NCI-H146 (cell line): Measurements from ENCODE around the gene ACOXL.
A peak's percentile ranks its signal among the peaks of the same experiment; 100 is the strongest.
"Not testable (repeated sequence)": the region's sequence is repeated elsewhere in the genome, so short reads cannot be mapped to it uniquely, and the experiment has no call there.

Experiments
- DNase-seq: peaks from one replicate; lab custom pipeline; 2025; lab: John Stamatoyannopoulos, UW

Gene ACOXL

DNA sequence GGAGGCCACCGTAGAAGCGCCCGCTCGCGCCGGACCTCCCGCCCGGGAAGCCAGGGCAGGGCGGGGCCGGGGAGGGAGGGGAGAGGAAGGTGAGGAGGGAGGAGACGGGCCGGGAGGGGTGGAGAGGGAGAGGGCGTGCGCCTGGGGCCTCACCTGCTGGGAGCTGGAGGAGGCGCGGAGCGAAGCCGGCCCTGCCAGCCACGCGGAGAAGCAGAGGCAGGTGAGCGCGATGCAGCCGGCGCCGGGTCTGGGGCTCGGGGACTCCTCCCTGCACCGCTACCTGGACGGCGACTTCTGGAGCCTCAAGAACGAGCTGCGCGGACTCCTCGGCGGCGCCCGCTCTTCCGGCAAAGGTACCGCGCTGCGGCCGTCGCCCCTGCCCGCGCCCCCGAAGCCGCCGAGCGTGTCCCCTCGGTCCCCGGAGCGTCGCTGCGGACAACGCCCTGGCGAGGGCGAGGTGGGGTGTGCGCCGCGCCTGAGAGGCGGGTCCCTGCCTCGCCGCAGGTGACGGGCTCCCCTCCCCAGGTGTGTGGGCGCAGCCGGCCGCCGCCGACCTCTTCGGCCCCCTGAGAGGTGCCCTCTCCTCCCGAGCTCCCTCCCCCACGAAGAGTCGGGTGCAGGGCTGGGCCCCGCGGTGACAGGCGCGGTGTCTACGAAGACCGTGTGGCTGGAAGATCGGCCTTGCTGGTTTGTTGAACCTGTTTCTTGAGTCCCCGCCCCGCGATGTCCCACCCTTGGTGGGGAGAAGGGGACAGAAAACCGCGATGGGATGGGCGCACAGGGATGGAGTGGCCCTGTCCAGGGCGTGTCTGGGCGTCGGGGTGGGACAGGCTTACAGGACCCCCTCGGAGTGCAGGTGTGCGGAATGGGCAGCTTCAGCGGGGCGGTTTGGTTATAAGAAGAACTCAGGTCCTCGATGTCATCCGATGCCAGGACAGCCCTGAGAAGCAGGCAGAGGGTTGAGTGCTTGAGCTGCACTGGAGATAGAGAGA, at the start of gene ACOXL:
ACOXL (plus strand) TSS at position 152 of the 992 bp plus-strand sequence. CDS start 35,817 bp downstream, outside the sequence.
- DNase-seq = peak; percentile 93

GRCh38 chr2:110682872-110683271, 49.5 kb upstream of the ACOXL start:
- DNase-seq = no peak

DNA sequence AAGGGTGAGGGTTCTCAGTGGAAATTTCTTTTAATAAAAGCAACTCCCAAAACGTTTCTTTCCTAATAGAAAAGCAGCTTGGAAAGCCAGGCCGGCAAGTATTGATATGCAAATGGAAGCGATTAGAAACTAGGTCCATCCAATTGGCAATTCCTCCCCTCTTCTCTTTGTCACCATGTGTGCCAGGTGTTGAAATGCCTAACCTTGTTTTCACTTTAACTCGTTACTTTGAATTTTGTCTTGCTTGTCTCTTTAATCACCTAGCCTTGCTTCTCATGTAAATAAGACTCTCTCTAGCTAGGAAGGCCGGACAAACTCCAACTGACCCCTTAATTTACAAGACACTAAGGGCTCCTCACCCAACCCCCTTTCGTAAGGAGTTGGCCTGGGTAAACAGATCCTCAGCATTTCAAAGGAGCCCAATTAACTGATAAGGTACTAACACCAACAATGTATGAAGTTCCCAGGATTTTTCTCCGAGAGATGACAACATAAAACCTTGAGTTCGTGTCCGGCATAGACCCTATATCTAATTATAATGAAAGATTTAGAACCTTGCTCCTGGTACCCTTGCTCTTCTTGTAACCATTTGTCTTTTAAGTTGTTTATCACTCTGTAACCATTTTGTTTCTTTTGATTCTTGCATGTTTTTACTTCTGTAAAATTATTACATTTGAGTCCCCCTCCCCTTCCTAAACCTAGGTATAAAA, 44.4 kb upstream of the ACOXL start:
- DNase-seq = not testable (repeated sequence)

DNA sequence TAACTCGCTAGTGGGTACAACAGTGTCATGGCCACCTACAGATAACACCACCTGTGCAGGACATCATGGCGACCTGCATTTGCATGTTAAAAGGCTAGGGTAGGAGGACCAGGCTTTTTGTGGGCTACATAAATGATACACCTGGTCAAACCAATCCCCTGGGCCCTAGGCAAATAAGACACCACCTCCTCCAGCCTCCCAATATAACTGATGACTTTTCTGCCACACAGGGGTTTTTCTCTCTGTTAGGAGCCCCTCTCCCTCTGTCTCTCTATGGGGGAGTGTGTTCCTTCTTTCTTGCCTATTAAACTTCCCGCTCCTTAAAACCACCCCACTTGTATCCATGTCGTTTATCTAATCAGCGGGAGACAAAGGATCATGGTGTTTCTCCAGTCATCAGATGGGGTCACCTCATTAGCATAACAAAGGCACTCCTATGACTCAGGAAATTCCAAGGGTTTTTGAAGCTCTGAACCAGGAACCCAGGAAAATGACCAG, 43.7 kb upstream of the ACOXL start:
- DNase-seq = peak; percentile 15

DNA sequence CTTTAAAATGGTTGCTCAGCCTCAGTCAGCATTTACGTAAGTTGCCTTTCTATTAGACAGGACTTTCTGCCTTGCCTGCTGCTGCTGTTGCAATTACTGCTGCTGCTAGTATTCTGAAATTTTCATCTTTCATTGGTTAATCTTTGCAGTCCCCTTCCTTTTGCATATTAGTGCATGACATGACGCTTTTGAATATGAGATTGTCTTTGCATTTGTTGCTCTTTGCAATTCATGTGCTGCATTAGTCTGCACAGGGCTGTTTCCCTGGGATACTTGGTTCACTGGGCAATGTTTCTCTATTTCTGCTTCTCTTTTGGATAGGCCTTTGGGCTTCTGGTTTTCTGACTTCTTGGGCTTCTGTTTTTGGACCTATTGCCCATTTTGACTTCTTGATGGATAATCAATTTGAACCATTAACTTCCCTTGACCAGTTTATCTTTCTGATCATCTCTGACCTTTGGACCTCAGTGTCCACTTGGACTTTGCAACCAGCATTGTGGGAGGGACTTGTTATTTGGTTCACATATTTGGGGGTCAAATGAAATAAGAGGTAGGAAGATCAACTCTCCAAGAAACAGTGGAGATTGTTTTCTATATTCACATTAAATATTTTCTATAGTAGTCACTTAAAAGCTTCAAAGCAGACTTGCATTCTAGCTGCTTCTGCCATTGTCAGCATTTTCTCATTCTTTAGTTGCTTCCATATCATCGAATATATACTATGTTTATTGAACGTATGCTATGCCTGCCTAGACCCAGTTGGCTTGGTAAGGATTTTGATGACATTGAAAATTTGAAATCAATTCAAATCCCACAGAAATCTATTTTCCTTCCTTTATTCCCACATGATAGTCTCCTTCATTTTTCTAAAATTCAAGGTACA, 42.0 kb upstream of the ACOXL start:
- no peak for DNase-seq

DNA sequence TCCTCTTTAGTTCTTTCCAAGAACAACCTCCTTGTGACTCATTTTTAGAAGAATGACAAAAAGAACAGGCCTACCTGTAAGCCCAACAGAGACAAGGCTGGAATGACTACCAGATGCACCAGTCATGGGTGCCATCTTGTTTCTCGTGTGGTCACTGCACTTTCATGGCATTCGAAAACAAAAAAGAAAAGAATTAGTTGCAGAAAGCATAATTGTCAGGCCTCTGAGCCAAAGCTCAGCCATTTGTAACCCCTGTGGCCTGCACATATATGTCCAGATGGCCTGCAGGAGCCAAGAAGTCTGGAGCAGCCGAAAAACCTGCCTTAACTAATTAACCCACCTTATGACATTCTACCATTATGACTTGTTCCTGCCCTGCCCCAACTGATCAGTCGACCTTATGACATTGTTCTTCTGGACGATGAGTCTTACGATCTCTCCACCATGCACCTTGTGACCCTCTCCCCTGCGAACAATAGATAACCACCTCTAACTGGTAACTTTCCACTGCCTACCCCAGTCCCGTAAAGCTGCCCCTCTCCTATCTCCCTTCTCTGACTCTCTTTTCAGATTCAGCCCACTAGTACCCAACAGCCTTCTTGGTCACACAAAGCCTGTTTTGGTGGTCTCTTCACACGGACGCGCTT, 40.6 kb upstream of the ACOXL start:
- DNase-seq = no peak

GRCh38 chr2:110695146-110695898, 37.1 kb upstream of the ACOXL start:
- DNase-seq = not testable (repeated sequence)

DNA sequence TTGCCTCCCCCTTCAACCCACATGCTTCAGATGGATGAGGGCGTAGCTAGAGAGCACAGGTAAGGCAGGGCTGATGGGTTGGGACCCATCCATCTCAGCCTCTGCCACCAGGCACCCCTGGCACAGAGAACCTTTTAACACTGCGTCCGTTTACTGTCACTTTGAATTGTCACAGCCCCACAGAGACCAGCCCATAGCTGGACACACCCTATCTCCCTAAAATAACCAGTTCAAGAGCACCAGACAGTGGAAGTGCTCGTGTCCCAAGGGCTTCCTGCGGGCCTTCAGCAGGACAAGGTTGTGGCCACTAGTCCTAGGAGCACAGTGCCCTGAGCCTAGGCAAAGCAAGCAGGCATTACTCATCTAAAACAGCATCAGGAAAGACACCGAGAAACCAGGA, 34.1 kb upstream of the ACOXL start:
- not testable (repeated sequence) for DNase-seq

- DNase-seq = no peak
These were observed 29.6 kb upstream of the ACOXL start for GRCh38 chr2:110702514-110703380.

DNA sequence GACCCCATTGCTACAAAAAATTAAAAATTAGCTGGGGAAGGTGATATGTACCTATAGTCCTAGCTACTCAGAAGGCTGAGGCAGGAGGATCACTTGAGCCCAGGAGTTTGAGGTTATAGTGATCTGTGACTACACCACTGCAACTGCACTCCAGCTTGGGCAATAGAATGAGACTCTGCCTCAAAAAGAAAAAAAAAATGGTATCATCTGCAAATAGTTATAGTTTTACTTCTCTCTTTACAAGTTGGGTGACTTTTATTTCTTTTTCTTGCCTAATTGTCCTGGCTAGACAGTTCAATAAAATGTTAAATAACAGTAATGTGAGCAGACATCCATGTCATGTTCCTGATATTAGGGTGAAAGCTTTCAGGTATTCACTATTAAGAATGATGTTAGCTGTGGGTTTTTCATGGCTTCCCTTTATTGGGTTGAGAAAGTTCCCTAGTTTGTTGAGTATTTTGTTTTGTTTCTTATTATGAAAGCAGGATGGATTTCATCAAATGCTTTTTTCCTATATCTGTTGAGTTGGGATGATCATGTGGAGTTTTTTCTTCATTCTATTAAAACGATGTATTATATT, 24.9 kb upstream of the ACOXL start:
- DNase-seq = no peak

DNA sequence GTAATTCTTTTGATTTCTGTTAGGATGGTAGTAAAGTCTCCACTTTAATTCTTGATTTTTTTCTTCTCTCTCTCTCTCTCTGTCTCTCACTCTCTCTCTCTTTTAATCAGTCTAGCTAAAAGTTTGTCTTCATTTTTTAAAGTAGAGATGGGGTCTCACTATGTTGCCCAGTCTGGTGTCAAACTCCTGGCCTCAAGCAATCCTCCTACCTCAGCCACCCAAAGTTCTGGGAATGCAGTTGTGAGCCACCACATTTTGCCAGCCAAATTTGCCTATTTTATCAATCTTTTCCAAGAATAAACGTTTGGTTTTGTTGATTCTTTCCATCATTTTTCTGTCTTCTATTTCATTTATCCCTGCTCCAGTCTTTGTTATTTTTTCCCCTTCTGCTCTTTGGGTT, 23.9 kb upstream of the ACOXL start:
- no peak for DNase-seq

DNA sequence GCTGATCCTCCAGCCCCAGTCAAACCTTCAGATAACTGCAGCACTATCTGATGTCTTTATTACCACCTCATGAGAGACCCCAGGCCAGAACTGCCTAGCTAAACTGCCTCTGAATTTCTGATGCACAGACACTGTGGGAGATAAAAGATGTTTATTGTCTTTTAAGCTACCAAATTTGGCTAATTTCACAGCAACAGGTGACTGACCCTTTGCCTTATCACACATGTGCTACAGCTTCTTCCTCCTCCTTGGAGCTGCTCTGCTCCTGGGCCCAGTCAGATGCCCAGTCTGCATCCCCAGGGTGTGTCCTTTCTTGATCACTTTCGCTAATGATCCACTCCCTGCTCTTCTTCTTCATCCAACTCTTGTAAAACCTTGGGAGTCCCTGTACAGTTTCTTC, 19.6 kb upstream of the ACOXL start:
- no peak for DNase-seq

GRCh38 chr2:110713513-110714362, 18.6 kb upstream of the ACOXL start:
- DNase-seq = no peak

GRCh38 chr2:110714452-110715224, 17.7 kb upstream of the ACOXL start:
- DNase-seq = no peak

DNA sequence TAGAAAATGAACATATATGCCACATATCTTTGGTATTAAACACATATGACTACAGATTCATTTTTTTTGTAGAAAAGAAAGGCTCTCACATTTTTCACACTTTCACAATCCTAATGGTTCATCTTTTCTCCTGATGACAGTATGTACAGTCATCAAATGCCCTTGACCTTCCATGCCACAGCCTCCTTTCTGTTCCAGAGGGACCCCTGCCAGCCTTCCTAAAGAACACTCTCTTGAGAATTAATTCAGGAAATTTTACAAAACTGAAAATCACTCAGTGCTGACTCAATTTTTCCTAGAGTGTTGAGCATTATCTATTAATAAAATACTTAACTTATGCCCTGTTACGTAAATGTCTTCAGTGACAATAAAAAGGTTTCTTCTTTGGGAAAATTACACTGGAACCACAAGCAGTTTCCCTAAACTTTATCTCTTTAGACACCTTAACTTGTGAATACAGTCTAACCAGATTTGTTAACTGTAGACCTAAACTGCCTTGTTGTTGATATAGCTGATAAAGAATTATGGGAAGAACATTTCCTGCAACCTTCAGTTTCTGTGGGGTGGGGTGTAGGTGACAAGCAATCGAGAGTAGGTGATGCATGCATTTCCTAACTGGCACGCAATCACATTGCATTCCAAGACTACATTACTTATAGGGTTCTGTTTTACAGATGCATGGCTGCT, 15.3 kb upstream of the ACOXL start:
- no peak for DNase-seq

- no peak for DNase-seq
These were observed 14.6 kb upstream of the ACOXL start for GRCh38 chr2:110717734-110718133.

GRCh38 chr2:110718382-110718781, 14.0 kb upstream of the ACOXL start:
- no peak for DNase-seq
